Measurements from ENCODE around the gene STAG2. TPM values are rescaled to one million over a fixed set of nuclear protein-coding genes. Genes with fewer than 3 reads are reported as not detected.

The STAG2 gene
- total RNA-seq, 2 donors from 2014 or later, result 73.7 to 130 TPM

DNA sequence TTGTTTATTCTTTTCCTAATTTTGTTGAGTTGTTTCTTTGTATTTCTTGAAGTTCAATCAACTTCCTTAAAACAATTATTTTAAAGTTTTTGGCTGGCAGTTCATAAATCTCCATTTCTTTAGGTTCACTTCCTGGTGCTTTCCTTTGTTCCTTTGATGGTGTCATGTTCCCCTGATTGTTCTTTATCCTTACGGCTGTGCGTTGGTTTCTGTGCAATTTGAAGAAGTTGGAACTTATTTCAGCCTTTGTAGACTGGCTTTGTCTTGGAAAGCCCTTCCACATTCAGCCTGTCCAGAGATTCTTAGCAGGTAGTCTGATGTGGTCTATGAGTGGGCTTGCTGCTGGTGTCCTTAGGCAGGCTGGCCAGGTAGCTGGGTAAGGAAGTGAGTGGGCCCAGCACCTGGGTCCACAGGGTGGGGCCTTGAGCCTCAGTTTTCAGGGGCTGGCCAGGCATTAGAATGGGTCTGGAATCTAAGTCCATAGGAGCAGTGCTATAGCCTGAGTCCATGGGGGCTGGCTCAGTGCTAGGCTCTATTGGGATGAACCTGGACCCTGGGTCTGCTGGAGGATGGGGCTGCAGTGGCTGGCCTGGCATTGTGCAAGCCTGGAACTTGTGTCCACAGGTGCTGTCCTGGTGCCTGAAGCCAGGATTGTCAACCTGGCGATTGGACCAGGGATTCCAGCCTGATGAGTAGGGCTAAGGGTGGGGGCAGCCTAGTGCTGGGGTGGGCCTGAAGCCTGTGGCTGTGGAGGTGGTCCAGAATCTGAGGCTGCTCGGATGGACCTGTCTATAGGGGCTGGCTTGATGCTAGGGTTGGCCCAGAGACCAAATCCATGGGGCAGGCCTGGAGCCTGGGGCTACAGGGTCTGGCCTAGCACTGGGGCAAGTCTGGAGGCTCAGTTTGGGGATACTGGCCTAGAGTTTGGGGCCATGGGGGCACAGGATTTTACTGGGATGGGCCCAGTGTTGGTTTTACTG is 152.4 kb downstream of the STAG2 start:
- Mint-ChIP-seq H3K27me3 (ENCODE audit: insufficient read depth) (no peaks in the 10 kb centered on the region), H3K9me3 (peaks cover 37% of the 10 kb centered on the region), H3K4me1 (peaks cover 2% of the 10 kb centered on the region), H3K36me3 (ENCODE audit: low read depth) (peaks cover 19% of the 10 kb centered on the region), H3K4me3 (no peak overlapping the region), H3K27ac (no peak overlapping the region)
- TF ChIP-seq, protein P1, sequence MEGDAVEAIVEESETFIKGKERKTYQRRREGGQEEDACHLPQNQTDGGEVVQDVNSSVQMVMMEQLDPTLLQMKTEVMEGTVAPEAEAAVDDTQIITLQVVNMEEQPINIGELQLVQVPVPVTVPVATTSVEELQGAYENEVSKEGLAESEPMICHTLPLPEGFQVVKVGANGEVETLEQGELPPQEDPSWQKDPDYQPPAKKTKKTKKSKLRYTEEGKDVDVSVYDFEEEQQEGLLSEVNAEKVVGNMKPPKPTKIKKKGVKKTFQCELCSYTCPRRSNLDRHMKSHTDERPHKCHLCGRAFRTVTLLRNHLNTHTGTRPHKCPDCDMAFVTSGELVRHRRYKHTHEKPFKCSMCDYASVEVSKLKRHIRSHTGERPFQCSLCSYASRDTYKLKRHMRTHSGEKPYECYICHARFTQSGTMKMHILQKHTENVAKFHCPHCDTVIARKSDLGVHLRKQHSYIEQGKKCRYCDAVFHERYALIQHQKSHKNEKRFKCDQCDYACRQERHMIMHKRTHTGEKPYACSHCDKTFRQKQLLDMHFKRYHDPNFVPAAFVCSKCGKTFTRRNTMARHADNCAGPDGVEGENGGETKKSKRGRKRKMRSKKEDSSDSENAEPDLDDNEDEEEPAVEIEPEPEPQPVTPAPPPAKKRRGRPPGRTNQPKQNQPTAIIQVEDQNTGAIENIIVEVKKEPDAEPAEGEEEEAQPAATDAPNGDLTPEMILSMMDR (conservative IDR thresholded peaks at IDR 0.05), result no peak
- peaks cover 7% of the 10 kb centered on the region for H3K9me3 ChIP-seq (ENCODE audit: control insufficient read depth, low read length)
- no peak overlapping the region for H3K9ac ChIP-seq (ENCODE audit: extremely low read depth, low read length, poor library complexity, severe bottlenecking)
- no peak for DNase-seq
- no peak overlapping the region for H3K4me3 ChIP-seq (ENCODE audit: low read length)
- H3K27me3 ChIP-seq (ENCODE audit: control insufficient read depth, insufficient read depth, low read length, poor library complexity, severe bottlenecking), result no peaks in the 10 kb centered on the region
- H3K4me1 ChIP-seq (ENCODE audit: control insufficient read depth, insufficient read depth, low read length), result no peaks in the 10 kb centered on the region
- 90% methylated on average over 4 of the region's 4 CpGs; no CpG with 5 or more reads in 1 of the 2 experiments for WGBS, 2 experiments (ENCODE audit: insufficient coverage in 1 of 2, insufficient read length in 1 of 2)
- no peaks in the 10 kb centered on the region for H3K36me3 ChIP-seq (ENCODE audit: control insufficient read depth, insufficient read depth, low read length)
- H3K27ac ChIP-seq (ENCODE audit: low read depth, low read length), result no peak overlapping the region

DNA sequence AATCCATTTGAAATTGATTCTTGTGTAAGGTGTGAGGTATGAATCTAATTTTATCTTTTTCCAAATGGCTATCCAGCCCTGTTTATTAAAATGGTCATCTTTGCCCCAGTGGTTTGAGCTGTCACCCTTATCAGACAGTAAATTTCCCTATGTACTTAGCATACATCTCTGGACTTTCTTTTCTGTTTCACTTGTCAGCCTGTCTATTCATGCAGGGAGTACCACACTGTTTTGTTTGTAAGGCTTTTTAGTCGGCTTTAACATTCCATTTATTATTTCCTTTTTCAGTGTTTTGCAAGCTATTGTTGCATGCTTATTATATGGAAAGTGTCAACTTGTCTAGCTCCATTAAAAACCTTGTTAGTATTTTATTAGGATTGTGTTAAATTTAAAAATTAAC is 155.8 kb downstream of the STAG2 start:
- peaks cover 2% of the 10 kb centered on the region for H3K4me1 Mint-ChIP-seq
- TF ChIP-seq, protein P1 (conservative IDR thresholded peaks at IDR 0.05), result no peak
- Histone ChIP-seq H3K4me3 (ENCODE audit: low read length) (no peak overlapping the region), H3K27ac (ENCODE audit: low read depth, low read length) (no peak overlapping the region), H3K27me3 (ENCODE audit: control insufficient read depth, insufficient read depth, low read length, poor library complexity, severe bottlenecking) (no peaks in the 10 kb centered on the region), H3K9ac (ENCODE audit: extremely low read depth, low read length, poor library complexity, severe bottlenecking) (no peak overlapping the region), H3K9me3 (ENCODE audit: control insufficient read depth, low read length) (no peaks in the 10 kb centered on the region), H3K4me1 (ENCODE audit: control insufficient read depth, insufficient read depth, low read length) (no peaks in the 10 kb centered on the region), H3K36me3 (ENCODE audit: control insufficient read depth, insufficient read depth, low read length) (no peaks in the 10 kb centered on the region)
- WGBS, 2 experiments (ENCODE audit: insufficient coverage in 1 of 2, insufficient read length in 1 of 2), result 60% methylated on average over 1 of the region's 1 CpG; no CpG with 5 or more reads in 1 of the 2 experiments
- H3K4me3 Mint-ChIP-seq, result no peak overlapping the region
- DNase-seq, result no peak
- peaks cover 13% of the 10 kb centered on the region for H3K9me3 Mint-ChIP-seq
- H3K36me3 Mint-ChIP-seq (ENCODE audit: low read depth), result no peaks in the 10 kb centered on the region
- no peak overlapping the region for H3K27ac Mint-ChIP-seq
- no peaks in the 10 kb centered on the region for H3K27me3 Mint-ChIP-seq (ENCODE audit: insufficient read depth)

DNA sequence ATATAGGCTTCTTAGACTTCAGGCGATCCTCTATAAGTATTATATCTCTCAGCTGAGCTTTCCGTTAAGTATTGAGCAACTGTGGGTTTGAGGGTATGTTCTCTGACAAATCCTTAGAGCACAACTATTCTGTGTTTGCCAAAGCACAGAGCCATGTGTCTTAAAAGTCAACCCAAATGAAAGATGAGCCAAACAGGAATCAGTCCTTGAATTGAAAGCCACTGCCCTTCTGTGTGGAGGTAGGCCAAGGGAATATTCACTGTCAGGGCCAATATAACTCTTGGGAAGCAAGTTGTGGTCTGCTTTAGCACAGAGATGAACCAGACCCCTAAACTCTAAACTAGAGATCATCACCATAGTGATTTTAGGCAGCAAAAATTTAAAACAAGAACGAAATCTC is 164.0 kb downstream of the STAG2 start:
- 93% methylated on average over 3 of the region's 3 CpGs; no CpG with 5 or more reads in 1 of the 2 experiments for WGBS, 2 experiments (ENCODE audit: insufficient coverage in 1 of 2, insufficient read length in 1 of 2)
- no peak overlapping the region for H3K9ac ChIP-seq (ENCODE audit: extremely low read depth, low read length, poor library complexity, severe bottlenecking)
- peaks cover 2% of the 10 kb centered on the region for H3K36me3 Mint-ChIP-seq (ENCODE audit: low read depth)

More for the DNA sequence above, 164.0 kb downstream of the STAG2 start:
- no peak overlapping the region for H3K4me3 Mint-ChIP-seq
- no peak for DNase-seq
- H3K27me3 Mint-ChIP-seq (ENCODE audit: insufficient read depth), result no peaks in the 10 kb centered on the region
- TF ChIP-seq, protein P1 (conservative IDR thresholded peaks at IDR 0.05), result no peak
- no peaks in the 10 kb centered on the region for H3K9me3 ChIP-seq (ENCODE audit: control insufficient read depth, low read length)
- H3K9me3 Mint-ChIP-seq, result peaks cover 20% of the 10 kb centered on the region
- no peaks in the 10 kb centered on the region for H3K4me1 ChIP-seq (ENCODE audit: control insufficient read depth, insufficient read depth, low read length)
- H3K27ac Mint-ChIP-seq, result no peak overlapping the region
- no peaks in the 10 kb centered on the region for H3K4me1 Mint-ChIP-seq
- H3K4me3 ChIP-seq (ENCODE audit: low read length), result no peak overlapping the region
- no peaks in the 10 kb centered on the region for H3K27me3 ChIP-seq (ENCODE audit: control insufficient read depth, insufficient read depth, low read length, poor library complexity, severe bottlenecking)
- H3K27ac ChIP-seq (ENCODE audit: low read depth, low read length), result no peak overlapping the region
- H3K36me3 ChIP-seq (ENCODE audit: control insufficient read depth, insufficient read depth, low read length), result no peaks in the 10 kb centered on the region
